K562 treated with DMSO at 1 percent for 4 hours (cell line): ENCODE data around the gene ZNF672. TPM values are rescaled to one million over a fixed set of nuclear protein-coding genes. Genes with fewer than 3 reads are reported as not detected.

ENCODE experiments used
- total RNA-seq: library from RNA; unstranded; fragments of 300-600 nt; gene quantifications from 2 replicates; pipeline ENCODE4 v1.2.3, GENCODE V29; 2022; ENCODE audit not compliant: insufficient read depth

ZNF672 gene
- total RNA-seq = 50.2 and 56.4 TPM in 2 replicates

GRCh38 chr1:248837781-248838356 lies at the start of gene ZNF672:
Gene ZNF672, plus strand, starts transcription at chr1:248838224. Its CDS starts 9,051 bp downstream, at chr1:248847275.

GRCh38 chr1:248825909-248826760 lies 11.9 kb upstream of the ZNF672 start, which contains the start of gene SH3BP5L:
Gene SH3BP5L, minus strand, starts transcription at chr1:248825915. Its CDS starts 980 bp downstream, at chr1:248824935.

DNA sequence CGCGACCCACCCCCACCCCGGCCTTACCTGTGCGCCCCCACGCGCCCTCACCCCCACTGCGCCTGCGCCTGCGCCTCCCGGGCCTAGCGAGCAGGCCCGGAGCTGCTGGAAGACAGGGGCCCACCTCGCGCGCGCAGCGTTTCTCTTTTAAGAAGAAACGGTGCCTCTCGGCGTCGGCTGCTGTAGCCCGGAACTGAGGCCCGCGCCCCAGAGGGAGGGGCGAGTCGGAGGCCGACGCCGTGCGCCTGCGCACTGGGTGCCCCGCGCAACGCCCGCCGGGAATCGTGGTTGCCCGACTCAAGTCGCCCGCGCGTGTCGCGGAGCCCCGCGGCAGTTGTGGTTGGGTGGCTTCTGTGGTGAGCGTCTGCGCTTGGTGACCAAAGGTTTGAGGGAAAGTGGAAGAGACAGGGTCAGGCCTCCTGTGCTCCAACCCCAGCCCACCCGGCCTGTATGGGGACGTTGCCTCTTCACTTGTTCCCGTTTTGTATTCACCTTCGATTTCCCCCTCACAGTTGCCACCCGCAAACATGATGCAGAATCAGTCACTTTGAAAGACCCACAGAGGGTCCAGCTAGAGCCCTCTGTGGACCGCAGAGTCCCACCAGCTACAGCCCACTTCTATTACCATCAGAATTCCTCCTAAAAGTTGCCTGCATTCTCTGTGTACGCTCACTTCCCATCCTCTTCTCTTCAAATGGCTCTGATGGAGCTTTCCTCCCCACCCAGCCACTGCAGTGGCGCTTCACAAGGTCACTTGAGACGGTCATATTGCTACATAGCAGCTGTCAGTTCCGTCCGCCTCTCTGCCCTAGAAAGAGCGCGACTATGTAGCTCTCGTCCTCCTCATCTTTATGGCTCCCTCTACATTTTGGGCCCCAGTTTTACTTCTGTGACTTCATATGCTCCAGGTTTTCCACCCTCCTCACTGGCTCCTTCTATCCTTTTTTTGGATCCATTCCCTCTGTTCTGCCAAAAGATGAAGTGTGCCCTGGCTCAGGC lies 21.2 kb downstream of the ZNF672 start, which contains the start of gene ZNF692:
Gene ZNF692 (minus strand): TSS at position 195 of the 999 bp plus-strand sequence. CDS start 776 bp downstream, outside the sequence.

Other genes with a start within 250 kb of the ZNF672 start
- not detected in 2 replicates for gene OR2T10, start 240.5 kb upstream of the ZNF672 start, total RNA-seq
- not detected in 2 replicates for gene OR2T11, start 203.1 kb upstream of the ZNF672 start, total RNA-seq
- gene OR2T35, start 192.9 kb upstream of the ZNF672 start, total RNA-seq = not detected in 2 replicates
- not detected in 2 replicates for gene OR2T27, start 182.7 kb upstream of the ZNF672 start, total RNA-seq
- gene OR14I1, start 135.5 kb upstream of the ZNF672 start, total RNA-seq = not detected in 2 replicates
- gene LYPD8, start 82.5 kb upstream of the ZNF672 start, total RNA-seq = 1.3 and 1.8 TPM in 2 replicates
- 24.3 and 28.1 TPM in 2 replicates for gene SH3BP5L, start 12.3 kb upstream of the ZNF672 start, total RNA-seq
- 52.1 and 62.2 TPM in 2 replicates for gene ZNF692, start 20.9 kb downstream of the ZNF672 start, total RNA-seq
- gene PGBD2, start 68.0 kb downstream of the ZNF672 start, total RNA-seq = 8.5 and 13.0 TPM in 2 replicates